ENCODE measurements around the gene SWAP70.

Gene SWAP70

GRCh38 chr11:9629064-9629463 is 34.8 kb upstream of the SWAP70 start:
- TF ChIP-seq BHLHE40 (IDR thresholded peaks at IDR 0.05; ENCODE audit: borderline replicate concordance) = no peak
- no peak for TF ChIP-seq SP1 (IDR thresholded peaks at IDR 0.05)
- no peak for TF ChIP-seq ZNF384 (IDR thresholded peaks at IDR 0.05)
- TF ChIP-seq ELF4 (IDR thresholded peaks at IDR 0.05) = no peak
- TF ChIP-seq CTBP1 (IDR thresholded peaks at IDR 0.05; ENCODE audit: borderline replicate concordance) = no peak
- no peak for TF ChIP-seq PKNOX1 (IDR thresholded peaks at IDR 0.05)
- TF ChIP-seq SUZ12 (IDR thresholded peaks at IDR 0.05) = no peak
- no peak for TF ChIP-seq NFRKB (IDR thresholded peaks at IDR 0.05)
- no peak for TF ChIP-seq FOXA1 (IDR thresholded peaks at IDR 0.05)
- TF ChIP-seq TARDBP (IDR thresholded peaks at IDR 0.05) = no peak
- TF ChIP-seq L3MBTL2 (conservative IDR thresholded peaks at IDR 0.05) = no peak
- TF ChIP-seq HDGF (IDR thresholded peaks at IDR 0.05; ENCODE audit: borderline replicate concordance) = no peak
- TF ChIP-seq ARNT (IDR thresholded peaks at IDR 0.05) = no peak
- no peak for TF ChIP-seq FOXK2 (IDR thresholded peaks at IDR 0.05)
- no peak for TF ChIP-seq FOXM1 (IDR thresholded peaks at IDR 0.05; ENCODE audit: borderline replicate concordance)
- no peak for TF ChIP-seq LEF1 (IDR thresholded peaks at IDR 0.05; ENCODE audit: borderline replicate concordance)
- ChIA-PET CTCF (no interaction called here), POLR2A (interaction anchor here (1.2 kb wide), 1 partner anchor 16 kb away, joined by 3 read pairs; no protein-coding TSS in a partner anchor)
- no peak for DNase-seq (ENCODE audit: extremely low spot score)

DNA sequence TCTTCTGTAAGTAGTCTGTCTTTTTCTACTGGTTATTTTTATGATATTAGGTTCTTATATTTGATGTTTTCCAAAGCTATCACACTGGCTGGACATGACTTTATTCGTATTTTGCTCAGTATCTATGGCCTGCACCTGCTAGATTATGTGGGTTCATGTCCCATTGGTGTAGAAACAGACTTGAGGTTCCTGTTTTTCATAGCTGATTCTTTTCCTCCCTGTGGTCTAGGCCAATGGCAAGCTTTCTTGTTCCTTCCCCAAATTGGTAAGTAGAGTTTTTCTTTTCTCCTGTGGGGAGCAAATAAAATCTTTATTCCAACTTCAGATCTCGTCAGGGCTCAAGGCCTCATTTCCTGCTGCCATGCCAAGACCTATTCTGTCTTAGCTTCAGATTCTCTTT is 30.2 kb upstream of the SWAP70 start:
- CTCF ChIA-PET = no interaction called here
- TF ChIP-seq ARNT (IDR thresholded peaks at IDR 0.05) (no peak), TARDBP (IDR thresholded peaks at IDR 0.05) (no peak), SUZ12 (IDR thresholded peaks at IDR 0.05) (no peak), FOXK2 (IDR thresholded peaks at IDR 0.05) (no peak), CTBP1 (IDR thresholded peaks at IDR 0.05; ENCODE audit: borderline replicate concordance) (no peak), ELF4 (IDR thresholded peaks at IDR 0.05) (no peak), NFRKB (IDR thresholded peaks at IDR 0.05) (no peak)
- POLR2A ChIA-PET = no interaction called here
- no peak for DNase-seq (ENCODE audit: extremely low spot score)

DNA sequence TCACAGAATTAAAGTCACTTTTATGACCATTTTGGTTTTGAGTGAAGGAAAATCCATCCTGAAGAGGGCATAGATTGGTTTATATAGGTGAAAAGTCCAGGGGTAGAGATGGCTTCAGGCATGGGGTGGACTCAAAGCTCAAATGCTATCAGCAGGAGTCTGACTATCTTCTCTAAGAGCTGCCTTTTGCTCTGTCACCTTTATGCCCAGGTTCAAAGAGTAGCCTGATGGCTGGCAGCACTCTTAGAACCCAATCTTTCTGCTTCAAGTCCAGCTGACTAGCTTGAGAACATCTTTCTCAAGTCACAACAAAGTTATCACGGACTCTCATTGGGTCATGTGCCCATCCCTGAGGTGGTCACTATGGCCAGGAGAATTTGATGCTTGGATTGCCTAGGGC is 27.2 kb upstream of the SWAP70 start:
- ChIA-PET CTCF (no interaction called here), POLR2A (no interaction called here)
- TF ChIP-seq FOXA1 (IDR thresholded peaks at IDR 0.05) = no peak
- TF ChIP-seq FOXK2 (IDR thresholded peaks at IDR 0.05) = no peak
- TF ChIP-seq ARNT (IDR thresholded peaks at IDR 0.05) = no peak
- no peak for TF ChIP-seq HDGF (IDR thresholded peaks at IDR 0.05; ENCODE audit: borderline replicate concordance)
- TF ChIP-seq TARDBP (IDR thresholded peaks at IDR 0.05) = no peak
- no peak for TF ChIP-seq CTBP1 (IDR thresholded peaks at IDR 0.05; ENCODE audit: borderline replicate concordance)
- no peak for TF ChIP-seq ZNF384 (IDR thresholded peaks at IDR 0.05)
- TF ChIP-seq FOXM1 (IDR thresholded peaks at IDR 0.05; ENCODE audit: borderline replicate concordance) = no peak

DNA sequence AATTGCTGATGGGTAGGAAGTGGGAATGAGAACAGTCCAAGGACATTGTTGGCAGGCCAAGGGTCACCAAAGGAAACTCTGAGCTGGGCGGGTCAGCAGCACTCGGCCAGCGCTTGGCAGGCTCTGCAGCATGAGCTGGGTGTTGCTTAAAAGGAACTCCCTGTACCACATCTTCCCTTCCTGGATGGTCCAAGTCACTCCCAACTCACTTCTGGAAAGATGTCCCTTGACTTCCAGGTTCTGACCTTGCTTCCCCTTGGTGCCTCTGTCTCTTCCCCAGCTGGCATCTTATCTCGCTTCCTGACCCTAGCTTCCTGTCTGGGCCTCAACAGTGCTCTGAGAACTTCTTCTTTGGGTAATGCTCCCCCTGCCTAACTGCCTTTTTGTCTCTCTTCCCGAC is 24.8 kb upstream of the SWAP70 start:
- DNase-seq (ENCODE audit: extremely low spot score) = no peak
- POLR2A ChIA-PET = no interaction called here
- CTCF ChIA-PET = no interaction called here
- TF ChIP-seq NFRKB (IDR thresholded peaks at IDR 0.05) (no peak), HDGF (IDR thresholded peaks at IDR 0.05; ENCODE audit: borderline replicate concordance) (no peak), ZNF384 (IDR thresholded peaks at IDR 0.05) (no peak)

More for the DNA sequence above, 27.2 kb upstream of the SWAP70 start:
- DNase-seq (ENCODE audit: extremely low spot score) = no peak

GRCh38 chr11:9639985-9640384 is 23.9 kb upstream of the SWAP70 start:
- ChIA-PET CTCF (no interaction called here), POLR2A (no interaction called here)
- TF ChIP-seq NFRKB (IDR thresholded peaks at IDR 0.05) (no peak), ARNT (IDR thresholded peaks at IDR 0.05) (no peak), TARDBP (IDR thresholded peaks at IDR 0.05) (no peak), LEF1 (IDR thresholded peaks at IDR 0.05; ENCODE audit: borderline replicate concordance) (no peak), BHLHE40 (IDR thresholded peaks at IDR 0.05; ENCODE audit: borderline replicate concordance) (no peak), ZNF384 (IDR thresholded peaks at IDR 0.05) (no peak), SP1 (IDR thresholded peaks at IDR 0.05) (no peak), HDGF (IDR thresholded peaks at IDR 0.05; ENCODE audit: borderline replicate concordance) (no peak), FOXM1 (IDR thresholded peaks at IDR 0.05; ENCODE audit: borderline replicate concordance) (no peak), ELF4 (IDR thresholded peaks at IDR 0.05) (no peak), PKNOX1 (IDR thresholded peaks at IDR 0.05) (no peak), CTBP1 (IDR thresholded peaks at IDR 0.05; ENCODE audit: borderline replicate concordance) (no peak), L3MBTL2 (conservative IDR thresholded peaks at IDR 0.05) (no peak), SUZ12 (IDR thresholded peaks at IDR 0.05) (no peak), FOXA1 (IDR thresholded peaks at IDR 0.05) (no peak), FOXK2 (IDR thresholded peaks at IDR 0.05) (no peak)
- DNase-seq (ENCODE audit: extremely low spot score) = no peak

- TF ChIP-seq FOXA1 (IDR thresholded peaks at IDR 0.05) = no peak
- TF ChIP-seq SP1 (IDR thresholded peaks at IDR 0.05) = no peak
- no peak for TF ChIP-seq BHLHE40 (IDR thresholded peaks at IDR 0.05; ENCODE audit: borderline replicate concordance)
- no peak for TF ChIP-seq FOXK2 (IDR thresholded peaks at IDR 0.05)
- no peak for TF ChIP-seq HDGF (IDR thresholded peaks at IDR 0.05; ENCODE audit: borderline replicate concordance)
- TF ChIP-seq TARDBP (IDR thresholded peaks at IDR 0.05) = no peak
- POLR2A ChIA-PET = no interaction called here
- DNase-seq (ENCODE audit: extremely low spot score) = no peak
- CTCF ChIA-PET = no interaction called here
These were observed 21.0 kb upstream of the SWAP70 start for GRCh38 chr11:9642894-9643293.

GRCh38 chr11:9643751-9644150 is 20.1 kb upstream of the SWAP70 start:
- CTCF ChIA-PET = no interaction called here
- no peak for TF ChIP-seq L3MBTL2 (conservative IDR thresholded peaks at IDR 0.05)
- TF ChIP-seq SUZ12 (IDR thresholded peaks at IDR 0.05) = no peak
- no peak for TF ChIP-seq CTBP1 (IDR thresholded peaks at IDR 0.05; ENCODE audit: borderline replicate concordance)
- TF ChIP-seq ZNF384 (IDR thresholded peaks at IDR 0.05) = no peak
- TF ChIP-seq SP1 (IDR thresholded peaks at IDR 0.05) = no peak
- no peak for TF ChIP-seq PKNOX1 (IDR thresholded peaks at IDR 0.05)
- TF ChIP-seq HDGF (IDR thresholded peaks at IDR 0.05; ENCODE audit: borderline replicate concordance) = no peak
- TF ChIP-seq ARNT (IDR thresholded peaks at IDR 0.05) = no peak
- no peak for TF ChIP-seq ELF4 (IDR thresholded peaks at IDR 0.05)
- TF ChIP-seq LEF1 (IDR thresholded peaks at IDR 0.05; ENCODE audit: borderline replicate concordance) = no peak
- no peak for TF ChIP-seq TARDBP (IDR thresholded peaks at IDR 0.05)
- no peak for TF ChIP-seq BHLHE40 (IDR thresholded peaks at IDR 0.05; ENCODE audit: borderline replicate concordance)
- POLR2A ChIA-PET = no interaction called here
- DNase-seq (ENCODE audit: extremely low spot score) = no peak
